CD4-positive, alpha-beta T cell treated with Interferon alpha-2 for 1 hour (primary cell): ENCODE data around the gene PPARA.
"Not testable (repeated sequence)": the region's sequence is repeated elsewhere in the genome, so short reads cannot be mapped to it uniquely, and the experiment has no call there.

Experiments
- DNase-seq, 2 donors: peaks; one replicate each; pipeline ENCODE4 v3.0.0-alpha.2; 2020 to 2022

The PPARA gene

DNA sequence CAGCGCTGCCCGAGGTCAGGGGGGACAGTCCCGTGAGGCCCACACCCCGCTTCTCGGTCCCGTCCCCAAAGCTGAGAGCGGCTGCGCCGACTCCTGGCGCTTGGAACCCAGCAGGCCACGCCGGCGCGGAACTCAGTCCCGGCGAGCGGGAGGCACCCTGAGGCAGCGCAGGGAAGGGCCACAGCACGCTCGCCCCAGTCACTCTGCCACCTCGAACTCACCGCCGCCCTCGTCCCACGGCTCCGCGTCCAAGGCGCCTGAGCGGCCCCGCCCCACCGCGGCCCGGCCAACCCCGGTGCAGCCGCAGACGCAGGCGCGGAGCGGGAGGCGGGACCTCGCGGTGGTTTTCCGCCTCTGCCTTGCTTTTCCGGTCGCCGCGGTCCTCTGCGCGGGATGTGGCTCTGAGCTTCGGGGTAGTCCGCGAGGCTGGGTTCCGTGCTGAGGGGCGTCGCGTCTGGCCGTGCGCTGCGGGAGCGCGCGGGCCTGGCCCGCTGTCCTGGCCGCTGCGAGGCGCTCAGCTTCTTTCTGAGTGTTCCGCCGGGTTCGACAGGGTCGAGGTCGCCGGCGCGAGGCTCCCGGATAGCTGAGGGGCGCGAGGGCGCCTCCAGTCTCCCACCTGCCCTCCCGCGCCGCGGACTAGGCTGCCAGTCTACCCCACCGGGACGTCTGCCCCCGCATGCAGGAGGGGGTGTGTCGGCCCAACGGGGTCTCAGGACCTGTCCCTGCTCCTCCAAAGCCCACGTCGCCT, 99.9 kb downstream of the PPARA start, which contains the start of gene CDPF1:
Gene CDPF1 (minus strand): TSS at position 259 of the 748 bp plus-strand sequence. CDS start 2,009 bp downstream, outside the sequence.
- peak; percentile 88 to 91 for DNase-seq

- no peak for DNase-seq
Measured at GRCh38 chr22:46250783-46251125, 100.4 kb downstream of the PPARA start.

GRCh38 chr22:46251266-46251665, 100.9 kb downstream of the PPARA start:
- no peak for DNase-seq

- DNase-seq: no peak
Measured at GRCh38 chr22:46251816-46252380, 101.6 kb downstream of the PPARA start.

- no peak for DNase-seq
Measured at GRCh38 chr22:46256358-46256958, 106.1 kb downstream of the PPARA start.

GRCh38 chr22:46259374-46259773, 109.0 kb downstream of the PPARA start:
- no peak for DNase-seq

DNA sequence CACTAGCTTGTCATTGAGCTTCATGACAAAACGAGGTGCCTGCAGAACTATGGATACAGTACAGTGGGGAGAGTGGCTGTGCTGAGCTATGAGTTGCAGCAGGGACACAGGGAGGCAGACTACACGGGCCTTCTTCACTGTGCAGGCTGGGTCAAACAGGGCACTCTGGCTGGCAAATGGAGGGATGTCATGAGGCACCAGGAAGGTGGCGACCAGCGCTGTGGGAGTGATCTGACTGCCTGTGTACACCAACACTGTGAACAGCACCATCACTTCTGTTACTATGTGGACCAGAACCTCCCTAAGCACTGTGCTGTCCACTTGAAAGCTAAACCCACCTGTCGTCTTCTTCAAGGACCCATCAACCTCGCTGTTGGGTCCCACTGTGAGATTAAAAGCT, 109.7 kb downstream of the PPARA start:
- DNase-seq: no peak

- peak; percentile 44 to 63 for DNase-seq
Measured at GRCh38 chr22:46262449-46263215, 112.3 kb downstream of the PPARA start.

DNA sequence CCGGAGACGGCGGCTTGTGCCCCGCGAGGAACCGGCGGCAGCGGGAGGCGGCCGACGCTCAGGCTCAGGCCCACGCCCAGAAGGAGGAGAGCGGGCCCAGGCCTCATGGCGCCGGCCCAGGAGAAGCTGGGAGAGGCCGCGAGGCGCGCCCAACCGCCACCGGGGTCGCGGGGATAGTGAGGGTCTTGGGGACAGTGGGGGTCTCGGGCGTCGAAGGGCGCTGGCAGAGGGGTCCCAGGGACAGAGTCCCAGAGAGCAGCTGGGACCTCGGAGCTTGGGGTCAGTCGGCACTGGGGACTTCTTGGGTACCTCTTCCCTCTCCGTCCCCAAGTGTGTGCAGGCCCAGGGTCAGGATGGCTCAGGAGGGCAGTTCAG, 112.9 kb downstream of the PPARA start, which contains the start of gene PKDREJ:
Gene PKDREJ (minus strand): TSS at position 128 of the 375 bp plus-strand sequence. CDS start 21 bp downstream, at position 107.
- no peak for DNase-seq

- DNase-seq: not testable (repeated sequence)
Measured at GRCh38 chr22:46264520-46264919, 114.2 kb downstream of the PPARA start.

DNA sequence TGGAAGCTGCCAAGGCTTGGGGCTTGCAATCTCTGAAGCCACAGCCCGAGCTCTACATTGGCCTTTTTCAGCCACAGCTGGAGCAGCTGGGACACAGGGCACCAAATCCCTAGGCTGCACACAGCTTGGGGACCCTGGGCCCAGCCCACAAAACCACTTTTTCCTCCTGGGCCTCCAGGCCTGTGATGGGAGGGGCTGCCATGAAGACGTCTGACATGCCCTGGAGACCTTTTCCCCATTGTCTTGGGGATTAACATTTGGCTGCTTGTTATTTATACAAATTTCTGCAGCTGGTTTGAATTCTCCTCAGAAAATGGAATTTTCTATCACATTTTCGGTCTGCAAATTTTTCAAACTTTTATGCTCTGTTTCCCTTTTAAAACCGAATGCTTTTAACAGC, 115.3 kb downstream of the PPARA start:
- DNase-seq: not testable (repeated sequence)

DNA sequence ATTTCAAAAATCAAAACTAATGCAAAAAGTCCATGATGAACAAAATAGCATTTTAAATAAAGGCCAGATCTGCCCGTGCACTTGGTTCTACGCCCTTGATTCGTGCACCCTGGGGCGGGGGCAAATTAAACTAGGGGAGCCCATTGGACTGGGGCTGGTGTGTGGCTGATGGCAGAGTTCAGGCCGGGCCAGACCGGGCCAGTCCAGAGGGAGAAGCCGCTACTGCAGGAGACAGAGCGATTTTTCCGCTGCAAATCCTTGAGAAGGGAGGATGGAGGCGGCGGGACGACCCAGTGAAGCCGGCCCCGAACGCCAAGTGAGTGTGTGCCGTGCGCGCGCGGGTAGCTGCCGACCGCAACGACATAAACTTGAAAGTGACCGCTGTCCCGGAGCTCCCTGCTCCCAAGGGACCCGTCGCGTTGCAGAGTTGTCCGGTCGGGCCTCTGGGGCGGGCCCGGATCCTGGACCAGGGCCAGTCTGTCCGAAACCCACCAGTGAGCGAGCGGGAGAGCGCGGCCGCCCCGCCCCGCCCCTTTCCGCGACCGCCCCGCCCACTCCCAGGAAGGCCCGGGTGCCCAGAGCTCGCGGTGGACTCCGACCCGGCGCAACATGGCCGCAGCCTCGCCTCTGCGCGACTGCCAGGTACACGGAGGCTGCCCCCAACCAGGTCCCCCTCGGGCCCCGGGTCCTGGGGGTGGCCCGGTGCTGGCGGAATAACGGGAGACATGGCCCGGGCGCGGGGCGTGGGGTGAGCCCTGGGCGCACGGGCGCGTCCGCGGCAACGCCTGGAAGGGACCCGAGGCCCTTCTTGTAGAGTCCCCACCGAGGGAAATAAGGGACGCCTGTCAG, 117.3 kb downstream of the PPARA start, which contains the start of gene TTC38:
Gene TTC38 (plus strand): TSS at position 578 of the 849 bp plus-strand sequence. CDS start 32 bp downstream, at position 610.
- DNase-seq: peak; percentile 60 to 69

DNA sequence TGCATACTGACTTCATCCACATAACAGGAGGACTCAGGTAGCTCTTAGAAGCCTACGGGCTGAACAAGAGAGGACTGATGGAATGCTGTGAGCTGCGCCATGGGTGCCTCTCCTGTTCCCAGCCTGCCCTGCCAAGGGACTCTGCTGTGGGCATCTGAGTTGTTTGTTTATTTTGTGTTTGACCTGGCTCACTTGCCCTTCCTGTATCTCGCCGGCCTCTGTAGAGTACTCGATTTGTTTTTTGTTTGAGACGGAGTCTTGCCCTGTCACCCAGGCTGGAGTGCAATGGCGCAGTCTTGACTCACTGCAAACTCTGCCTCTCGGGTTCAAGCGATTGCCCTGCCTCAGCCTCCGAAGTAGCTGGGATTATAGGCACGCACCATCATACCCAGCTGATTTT, 119.2 kb downstream of the PPARA start:
- no peak for DNase-seq

DNA sequence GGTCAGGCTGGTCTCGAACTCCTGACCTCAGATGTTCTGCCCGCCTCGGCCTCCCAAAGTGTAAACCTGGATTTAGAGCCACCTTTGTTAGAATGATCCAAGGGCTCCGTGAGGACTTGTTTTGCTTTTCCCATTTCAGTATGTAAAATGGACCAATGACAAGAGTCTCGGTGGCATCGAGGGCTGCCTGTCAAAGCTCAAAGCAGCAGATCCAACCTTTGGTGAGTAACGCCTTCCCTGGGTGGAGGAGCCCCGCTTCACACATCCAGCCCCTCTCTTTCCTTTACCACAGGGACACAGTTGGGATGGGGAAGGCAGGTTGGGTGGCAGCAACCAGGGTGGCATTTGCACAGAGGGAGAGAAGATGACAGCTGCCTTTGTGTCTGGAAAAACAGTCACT, 121.9 kb downstream of the PPARA start:
- no peak for DNase-seq

GRCh38 chr22:46272762-46273431, 122.6 kb downstream of the PPARA start:
- no peak for DNase-seq

GRCh38 chr22:46273432-46274148, 123.3 kb downstream of the PPARA start:
- DNase-seq: no peak

GRCh38 chr22:46274381-46274780, 124.1 kb downstream of the PPARA start:
- no peak for DNase-seq

DNA sequence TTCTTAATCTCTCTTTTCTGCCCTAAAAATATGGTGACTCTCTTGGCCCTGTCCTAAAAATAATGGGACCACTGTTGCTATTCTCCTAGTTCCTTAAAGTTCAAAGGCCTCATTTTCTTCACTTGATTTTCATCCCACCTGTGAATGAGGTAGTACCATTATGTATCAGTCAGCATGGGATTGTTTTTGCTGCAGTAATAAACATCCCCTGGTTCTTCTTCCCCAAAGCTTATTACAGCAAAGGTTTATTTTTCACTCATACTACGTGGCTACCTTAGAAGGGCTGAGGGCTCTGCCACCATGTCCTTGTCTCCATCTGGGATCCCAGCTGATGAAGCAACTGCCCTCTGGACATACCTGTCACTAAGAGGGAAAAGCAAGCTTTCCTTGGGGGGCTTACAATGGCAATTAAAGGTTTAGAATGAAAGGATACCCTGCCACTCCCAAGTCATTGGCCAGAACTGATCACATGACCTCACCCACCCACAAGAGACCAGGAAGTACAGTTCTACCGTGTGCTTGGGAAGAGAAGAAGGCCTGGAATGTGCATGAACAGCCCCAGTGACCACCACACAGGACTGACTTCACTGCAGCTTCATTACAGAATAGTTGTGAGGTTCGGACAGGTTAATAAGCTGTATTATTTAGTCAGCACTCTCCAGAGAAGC, 125.3 kb downstream of the PPARA start:
- no peak for DNase-seq

GRCh38 chr22:46276563-46276962, 126.2 kb downstream of the PPARA start:
- no peak for DNase-seq
